Measurements from ENCODE around the gene PNLIPRP3.

DNA sequence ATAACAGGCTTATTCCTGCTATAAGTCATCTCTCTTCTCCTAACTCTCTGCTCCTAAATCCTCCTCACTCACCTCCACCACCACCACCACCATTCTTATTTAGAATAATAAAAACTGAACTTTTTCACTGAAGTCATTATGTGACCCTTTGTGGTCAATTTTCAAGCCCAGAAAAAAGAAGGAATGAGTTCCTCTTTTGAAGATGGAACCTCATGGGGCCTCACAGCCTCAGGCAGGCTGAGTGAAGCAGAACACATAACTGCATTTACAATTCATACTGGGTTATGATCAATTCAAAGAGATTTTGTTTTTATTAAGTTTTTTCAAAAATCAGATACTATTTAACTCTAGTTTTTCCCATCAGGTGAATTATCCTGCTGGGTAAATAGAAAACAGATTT is 29.8 kb downstream of the PNLIPRP3 start:
- no peak for TF ChIP-seq ZNF155 (tag by site-specific recombination; IDR thresholded peaks at IDR 0.05)
- TF ChIP-seq, protein P1, sequence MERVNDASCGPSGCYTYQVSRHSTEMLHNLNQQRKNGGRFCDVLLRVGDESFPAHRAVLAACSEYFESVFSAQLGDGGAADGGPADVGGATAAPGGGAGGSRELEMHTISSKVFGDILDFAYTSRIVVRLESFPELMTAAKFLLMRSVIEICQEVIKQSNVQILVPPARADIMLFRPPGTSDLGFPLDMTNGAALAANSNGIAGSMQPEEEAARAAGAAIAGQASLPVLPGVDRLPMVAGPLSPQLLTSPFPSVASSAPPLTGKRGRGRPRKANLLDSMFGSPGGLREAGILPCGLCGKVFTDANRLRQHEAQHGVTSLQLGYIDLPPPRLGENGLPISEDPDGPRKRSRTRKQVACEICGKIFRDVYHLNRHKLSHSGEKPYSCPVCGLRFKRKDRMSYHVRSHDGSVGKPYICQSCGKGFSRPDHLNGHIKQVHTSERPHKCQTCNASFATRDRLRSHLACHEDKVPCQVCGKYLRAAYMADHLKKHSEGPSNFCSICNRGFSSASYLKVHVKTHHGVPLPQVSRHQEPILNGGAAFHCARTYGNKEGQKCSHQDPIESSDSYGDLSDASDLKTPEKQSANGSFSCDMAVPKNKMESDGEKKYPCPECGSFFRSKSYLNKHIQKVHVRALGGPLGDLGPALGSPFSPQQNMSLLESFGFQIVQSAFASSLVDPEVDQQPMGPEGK (tag by site-specific recombination; IDR thresholded peaks at IDR 0.05): no peak
- no peak for TF ChIP-seq GFI1B (tag by site-specific recombination; IDR thresholded peaks at IDR 0.05)
- TF ChIP-seq ZNF670 (tag by site-specific recombination; IDR thresholded peaks at IDR 0.05; ENCODE audit: low read depth): no peak
- TF ChIP-seq, protein P2, sequence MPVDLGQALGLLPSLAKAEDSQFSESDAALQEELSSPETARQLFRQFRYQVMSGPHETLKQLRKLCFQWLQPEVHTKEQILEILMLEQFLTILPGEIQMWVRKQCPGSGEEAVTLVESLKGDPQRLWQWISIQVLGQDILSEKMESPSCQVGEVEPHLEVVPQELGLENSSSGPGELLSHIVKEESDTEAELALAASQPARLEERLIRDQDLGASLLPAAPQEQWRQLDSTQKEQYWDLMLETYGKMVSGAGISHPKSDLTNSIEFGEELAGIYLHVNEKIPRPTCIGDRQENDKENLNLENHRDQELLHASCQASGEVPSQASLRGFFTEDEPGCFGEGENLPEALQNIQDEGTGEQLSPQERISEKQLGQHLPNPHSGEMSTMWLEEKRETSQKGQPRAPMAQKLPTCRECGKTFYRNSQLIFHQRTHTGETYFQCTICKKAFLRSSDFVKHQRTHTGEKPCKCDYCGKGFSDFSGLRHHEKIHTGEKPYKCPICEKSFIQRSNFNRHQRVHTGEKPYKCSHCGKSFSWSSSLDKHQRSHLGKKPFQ (tag by site-specific recombination; IDR thresholded peaks at IDR 0.05): no peak
